HepG2 (cell line): ENCODE data around the gene ABCB6. TPM values are rescaled to one million over a fixed set of nuclear protein-coding genes. Genes with fewer than 3 reads are reported as not detected.
A peak's percentile ranks its signal among the peaks of the same experiment; 100 is the strongest.

ENCODE experiments used
- CBFB ChIP-seq: sonication (generic); formaldehyde crosslinking; IDR thresholded peaks from 2 replicates; pipeline ENCODE4 v1.4.0; 2020; ENCODE audit warnings: missing genetic modification reagents
- DPF2 ChIP-seq: sonication (generic); formaldehyde crosslinking; IDR thresholded peaks from 2 replicates; pipeline ENCODE4 v1.4.0; 2020; ENCODE audit warnings: mild to moderate bottlenecking, low read depth, missing genetic modification reagents, borderline replicate concordance
- GATA4 ChIP-seq: sonication (generic); IDR thresholded peaks from 2 replicates; pipeline ENCODE4 v1.6.1; 2016; ENCODE audit warnings: antibody characterized with exemption, low read depth, borderline replicate concordance
- HMG20A ChIP-seq: IDR thresholded peaks from 2 replicates; pipeline ENCODE4 v1.6.1; 2016; ENCODE audit warnings: borderline replicate concordance
- HMG20B ChIP-seq: conservative IDR thresholded peaks from 2 replicates; pipeline ENCODE4 v1.6.1; 2016; ENCODE audit warnings: missing genetic modification reagents, missing compliant biosample characterization
- NCOA2 ChIP-seq: sonication (generic); formaldehyde crosslinking; IDR thresholded peaks from 2 replicates; pipeline ENCODE4 v1.8.0; 2022; ENCODE audit warnings: inconsistent platforms
- PHF8 ChIP-seq: sonication (generic); formaldehyde crosslinking; IDR thresholded peaks from 2 replicates; pipeline ENCODE4 v1.5.0; 2020; ENCODE audit warnings: missing genetic modification reagents
- POGZ ChIP-seq: sonication (generic); formaldehyde crosslinking; IDR thresholded peaks from 2 replicates; pipeline ENCODE4 v1.4.0; 2020; ENCODE audit warnings: mild to moderate bottlenecking, missing genetic modification reagents
- RARA ChIP-seq: IDR thresholded peaks from 2 replicates; pipeline ENCODE4 v1.6.1; 2016; ENCODE audit warnings: missing genetic modification reagents, missing compliant biosample characterization
- THYN1 ChIP-seq: sonication (generic); formaldehyde crosslinking; IDR thresholded peaks from 2 replicates; pipeline ENCODE4 v1.8.1; 2023; ENCODE audit warnings: low read depth, mild to moderate bottlenecking, moderate library complexity, missing genetic modification reagents, borderline replicate concordance
- USF2 ChIP-seq, 2 experiments: sonication (generic) in 1 of 2; formaldehyde crosslinking in 1 of 2; IDR thresholded peaks; 2 replicates each; pipeline versions ENCODE4 v1.5.1 to v1.6.1; 2011 to 2020; ENCODE audit warnings: borderline replicate concordance in 1 of 2, low read depth in 1 of 2, low read length in 1 of 2, mild to moderate bottlenecking in 1 of 2, missing genetic modification reagents in 1 of 2, moderate library complexity in 1 of 2
- ZBTB37 ChIP-seq: sonication (generic); formaldehyde crosslinking; IDR thresholded peaks from 2 replicates; pipeline ENCODE4 v1.4.0; 2020; ENCODE audit warnings: mild to moderate bottlenecking, missing genetic modification reagents
- ZBTB44 ChIP-seq: sonication (generic); formaldehyde crosslinking; IDR thresholded peaks from 2 replicates; pipeline ENCODE4 v1.4.0; 2020; ENCODE audit warnings: missing genetic modification reagents
- ZFP36L1 ChIP-seq: sonication (generic); formaldehyde crosslinking; IDR thresholded peaks from 2 replicates; pipeline ENCODE4 v1.8.0; 2022; ENCODE audit warnings: mild to moderate bottlenecking, missing genetic modification reagents, moderate library complexity
- ZNF101 ChIP-seq: sonication (generic); formaldehyde crosslinking; IDR thresholded peaks from 2 replicates; pipeline ENCODE4 v1.4.0; 2020; ENCODE audit warnings: mild to moderate bottlenecking, low read depth, missing genetic modification reagents, borderline replicate concordance
- ZNF224 ChIP-seq: sonication (generic); formaldehyde crosslinking; IDR thresholded peaks from 2 replicates; pipeline ENCODE4 v1.5.0; 2020; ENCODE audit warnings: mild to moderate bottlenecking, missing genetic modification reagents
- ZNF605 ChIP-seq: sonication (generic); formaldehyde crosslinking; IDR thresholded peaks from 2 replicates; pipeline ENCODE4 v1.8.0; 2022; ENCODE audit warnings: mild to moderate bottlenecking, missing genetic modification reagents
- ZNF687 ChIP-seq: sonication (generic); formaldehyde crosslinking; IDR thresholded peaks from 2 replicates; pipeline ENCODE4 v1.5.1; 2020; ENCODE audit warnings: mild to moderate bottlenecking, missing genetic modification reagents, moderate library complexity
- ZNF766 ChIP-seq: sonication (generic); formaldehyde crosslinking; IDR thresholded peaks from 2 replicates; pipeline ENCODE4 v1.5.0; 2020; ENCODE audit warnings: missing genetic modification reagents, borderline replicate concordance
- polyA plus RNA-seq, 8 experiments: library from polyadenylated mRNA; depleted of rRNA in 3 of 8; stranded (reverse) in 7 of 8; unstranded in 1 of 8; fragments of >200 nt; fragmentation: Illumina TruSeq in 4 of 8; extraction: Trizol in 4 of 8; gene quantifications; 2 replicates each; pipeline versions ENCODE4 v1.2.1 to v1.2.3, GENCODE V29; 2011 to 2016; ENCODE audit warnings: low read depth in 4 of 8, missing spikeins in 1 of 8, mixed read lengths in 1 of 8; ENCODE audit not compliant: insufficient read depth in 1 of 8
- total RNA-seq, 5 experiments: library from RNA; depleted of rRNA; stranded (reverse); fragments of >200 nt; fragmentation: Illumina TruSeq; extraction: Trizol; gene quantifications; 2 replicates each; pipeline ENCODE4 v1.2.3, GENCODE V29; 2016; ENCODE audit warnings: low read depth in 1 of 5

The ABCB6 gene
- total and polyA plus RNA-seq, 2 of the 13 experiments (the other 11 are each of a cell fraction or from before 2014, with no cell fraction given): 91.1 to 137 TPM

- no peak for TF ChIP-seq ZBTB44
- TF ChIP-seq PHF8 (CRISPR knock-in tag): peak; percentile 66
- no peak for TF ChIP-seq ZNF224 (CRISPR knock-in tag)
- TF ChIP-seq ZNF687 (CRISPR knock-in tag): peak; percentile 73
- TF ChIP-seq NCOA2 (CRISPR knock-in tag): peak; percentile 75
- TF ChIP-seq ZNF605 (CRISPR knock-in tag): no peak; the same call in 1 of the 2 replicates
- no peak for TF ChIP-seq USF2 (IDR thresholded peaks at IDR 0.05; ENCODE audit: low read depth, low read length)
- TF ChIP-seq USF2 (CRISPR knock-in tag; IDR thresholded peaks at IDR 0.05; ENCODE audit: borderline replicate concordance): no peak
- peak; percentile 30; the same call in 1 of the 2 replicates for TF ChIP-seq CBFB (CRISPR knock-in tag)
- peak; percentile 34; the same call in 1 of the 2 replicates for TF ChIP-seq ZBTB37 (CRISPR knock-in tag)
- TF ChIP-seq ZNF766 (CRISPR knock-in tag): peak; percentile 74; the same call in 1 of the 2 replicates
- TF ChIP-seq HMG20A: peak; percentile 78; the same call in 1 of the 2 replicates
- 0 out of 2 replicates have a peak, but pooled peaks have one; percentile 29 for TF ChIP-seq GATA4
- TF ChIP-seq RARA (CRISPR knock-in tag): peak; percentile 81
- TF ChIP-seq POGZ (CRISPR knock-in tag): no peak; the same call in 1 of the 2 replicates
- no peak for TF ChIP-seq ZNF101 (CRISPR knock-in tag)
- TF ChIP-seq THYN1 (CRISPR knock-in tag): no peak
- peak; percentile 75; the same call in 1 of the 2 replicates for TF ChIP-seq DPF2
- TF ChIP-seq HMG20B (CRISPR knock-in tag): peak; percentile 78
- TF ChIP-seq ZFP36L1 (CRISPR knock-in tag): 0 out of 2 replicates have a peak, but pooled peaks have one; percentile 79
Observed at GRCh38 chr2:219207884-219208740, 10.6 kb downstream of the ABCB6 start (continued).
